ENCODE measurements around the gene KRTAP19-2. TPM values are rescaled to one million over a fixed set of nuclear protein-coding genes. Genes with fewer than 3 reads are reported as not detected.

The KRTAP19-2 gene
- total and polyA plus RNA-seq, 7 experiments from 2014 or later: not detected

- ChIA-PET CTCF (no interaction called here), POLR2A (no interaction called here)
- H3K27me3 Mint-ChIP-seq: peaks cover 0 to 9% (median 4%) of the 10 kb centered on the region in 5 donors
- H3K4me1 Mint-ChIP-seq: no peaks in the 10 kb centered on the region
- ATAC-seq (no peak), DNase-seq (no peak)
- peaks cover 0 to 6% (median 0%) of the 10 kb centered on the region in 3 experiments for H3K9me3 ChIP-seq (ENCODE audit: control insufficient read depth in 2 of 3, low read length in 3 of 3)
- H3K27me3 ChIP-seq (ENCODE audit: control insufficient read depth in 2 of 2, insufficient read depth in 2 of 2, low read length in 2 of 2): no peaks in the 10 kb centered on the region
- no peaks in the 10 kb centered on the region for H3K4me1 ChIP-seq (ENCODE audit: control insufficient read depth in 2 of 2, insufficient read depth in 2 of 2, low read length in 2 of 2)
- H3K4me3 ChIP-seq (ENCODE audit: low read length): no peak overlapping the region
- no peak overlapping the region for H3K27ac Mint-ChIP-seq
- peaks cover 0 to 6% (median 0%) of the 10 kb centered on the region in 5 donors for H3K36me3 Mint-ChIP-seq
- H3K27ac ChIP-seq (ENCODE audit: low read depth, low read length): no peak overlapping the region
- H3K4me3 Mint-ChIP-seq: no peak overlapping the region
- intact Hi-C loops (cut with micrococcal nuclease): no loop called here
- H3K9me3 Mint-ChIP-seq: peaks cover 3 to 20% (median 8%) of the 10 kb centered on the region in 11 donors
- no peaks in the 10 kb centered on the region for H3K36me3 ChIP-seq (ENCODE audit: control insufficient read depth in 2 of 3, insufficient read depth in 3 of 3, low read length in 3 of 3)
Measured at GRCh38 chr21:30486180-30486579, 1.1 kb downstream of the KRTAP19-2 start.

DNA sequence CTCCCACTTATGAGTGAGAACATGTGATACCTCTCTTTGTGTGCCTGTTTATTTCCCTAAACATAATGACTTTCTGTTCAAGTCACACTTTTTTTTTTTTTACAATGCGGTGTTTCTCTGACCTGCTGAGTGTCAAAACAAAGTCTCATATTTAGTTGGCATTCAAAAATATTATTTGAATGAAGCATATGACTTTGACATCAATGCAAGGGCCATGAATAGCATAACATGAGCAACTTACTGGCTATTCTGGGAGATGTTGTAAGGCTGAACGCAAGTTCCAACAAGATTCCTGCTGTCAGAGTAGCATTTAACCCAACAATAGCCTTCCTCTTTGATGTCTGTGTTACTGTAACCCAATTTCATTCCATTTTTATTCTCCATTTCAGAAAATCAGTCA lies 5.1 kb downstream of the KRTAP19-2 start:
- H3K36me3 Mint-ChIP-seq: peaks cover 0 to 6% (median 0%) of the 10 kb centered on the region in 5 donors
- intact Hi-C loops (cut with micrococcal nuclease): no loop called here
- Histone ChIP-seq H3K4me1 (ENCODE audit: control insufficient read depth in 2 of 2, insufficient read depth in 2 of 2, low read length in 2 of 2) (no peaks in the 10 kb centered on the region), H3K4me3 (ENCODE audit: low read length) (no peak overlapping the region), H3K9me3 (ENCODE audit: control insufficient read depth in 2 of 3, low read length in 3 of 3) (peaks cover 0 to 6% (median 0%) of the 10 kb centered on the region in 3 experiments), H3K36me3 (ENCODE audit: control insufficient read depth in 2 of 3, insufficient read depth in 3 of 3, low read length in 3 of 3) (no peaks in the 10 kb centered on the region), H3K27ac (ENCODE audit: low read depth, low read length) (no peak overlapping the region), H3K27me3 (ENCODE audit: control insufficient read depth in 2 of 2, insufficient read depth in 2 of 2, low read length in 2 of 2) (no peaks in the 10 kb centered on the region)
- peaks cover 3 to 19% (median 8%) of the 10 kb centered on the region in 11 donors for H3K9me3 Mint-ChIP-seq
- no peaks in the 10 kb centered on the region for H3K4me1 Mint-ChIP-seq
- no peak overlapping the region for H3K4me3 Mint-ChIP-seq
- ATAC-seq (no peak), DNase-seq (no peak)
- ChIA-PET CTCF (no interaction called here), POLR2A (no interaction called here)
- H3K27ac Mint-ChIP-seq: no peak overlapping the region
- H3K27me3 Mint-ChIP-seq: peaks cover 0 to 17% (median 0%) of the 10 kb centered on the region in 5 donors

DNA sequence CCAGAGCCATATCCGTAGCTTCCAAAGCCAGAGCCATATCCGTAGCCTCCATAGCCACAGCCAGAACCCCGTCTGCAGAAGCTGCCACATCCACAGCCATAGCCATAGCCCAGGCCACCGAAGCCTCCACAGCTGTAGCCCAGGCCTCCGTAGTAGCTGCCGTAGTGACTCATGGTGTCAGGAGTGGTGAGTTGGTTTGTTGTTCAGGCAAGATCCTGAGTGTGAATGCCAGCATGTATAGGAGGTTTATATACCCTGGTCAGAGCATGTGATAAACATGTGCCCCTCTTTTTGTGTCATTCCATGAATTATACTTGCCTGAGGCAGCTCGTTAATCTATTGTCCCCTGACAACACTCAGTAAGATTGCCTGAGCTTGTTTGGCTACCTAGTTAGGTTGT lies 7.1 kb downstream of the KRTAP19-2 start, which contains the start of gene KRTAP19-1:
Gene KRTAP19-1 (minus strand): TSS at position 223 of the 400 bp plus-strand sequence. CDS start 50 bp downstream, at position 173.
- intact Hi-C loops (cut with micrococcal nuclease): no loop called here
- Histone ChIP-seq H3K27me3 (ENCODE audit: control insufficient read depth in 2 of 2, insufficient read depth in 2 of 2, low read length in 2 of 2) (no peaks in the 10 kb centered on the region), H3K36me3 (ENCODE audit: control insufficient read depth in 2 of 3, insufficient read depth in 3 of 3, low read length in 3 of 3) (no peaks in the 10 kb centered on the region), H3K4me1 (ENCODE audit: control insufficient read depth in 2 of 2, insufficient read depth in 2 of 2, low read length in 2 of 2) (no peaks in the 10 kb centered on the region), H3K9me3 (ENCODE audit: control insufficient read depth in 2 of 3, low read length in 3 of 3) (no peaks in the 10 kb centered on the region), H3K27ac (ENCODE audit: low read depth, low read length) (no peak within 1 kb of the TSS), H3K4me3 (ENCODE audit: low read length) (no peak within 1 kb of the TSS)
- DNase-seq (no peak), ATAC-seq (no peak)
- ChIA-PET POLR2A (no interaction called here), CTCF (no interaction called here)
- Mint-ChIP-seq H3K4me3 (no peak within 1 kb of the TSS), H3K36me3 (no peaks in the 10 kb centered on the region), H3K9me3 (peaks cover 0 to 5% (median 0%) of the 10 kb centered on the region in 11 donors), H3K27me3 (peaks cover 0 to 17% (median 0%) of the 10 kb centered on the region in 5 donors), H3K27ac (no peak within 1 kb of the TSS), H3K4me1 (no peaks in the 10 kb centered on the region)

DNA sequence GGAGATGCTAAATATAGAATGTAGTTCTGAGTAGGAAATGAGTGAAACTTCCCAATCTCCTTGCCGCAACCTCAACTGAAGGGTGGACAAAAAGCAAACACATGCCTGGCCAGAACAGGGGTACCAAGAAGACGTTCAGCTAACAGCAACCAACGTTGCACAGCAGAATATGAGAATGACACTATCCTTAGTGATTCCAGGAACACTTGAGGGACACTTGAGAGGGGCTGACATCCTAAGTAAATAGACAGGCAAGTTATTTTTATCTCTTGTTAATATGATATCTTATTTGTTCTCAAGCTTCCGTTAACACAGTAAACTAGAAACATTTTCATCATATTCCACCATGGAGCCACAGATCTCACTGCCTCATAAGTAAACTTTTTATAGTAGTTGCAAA lies 8.0 kb downstream of the KRTAP19-2 start:
- ChIA-PET CTCF (no interaction called here), POLR2A (no interaction called here)
- no peaks in the 10 kb centered on the region for H3K27me3 ChIP-seq (ENCODE audit: control insufficient read depth in 2 of 2, insufficient read depth in 2 of 2, low read length in 2 of 2)
- no peak for ATAC-seq
- no peak overlapping the region for H3K4me3 ChIP-seq (ENCODE audit: low read length)
- Mint-ChIP-seq H3K4me3 (no peak overlapping the region), H3K27me3 (peaks cover 0 to 17% (median 0%) of the 10 kb centered on the region in 5 donors), H3K4me1 (peaks cover 0 to 2% (median 0%) of the 10 kb centered on the region in 7 donors), H3K27ac (no peak overlapping the region), H3K9me3 (peaks cover 0 to 1% (median 0%) of the 10 kb centered on the region in 11 donors), H3K36me3 (no peaks in the 10 kb centered on the region)
- no peaks in the 10 kb centered on the region for H3K4me1 ChIP-seq (ENCODE audit: control insufficient read depth in 2 of 2, insufficient read depth in 2 of 2, low read length in 2 of 2)
- intact Hi-C loops (cut with micrococcal nuclease): no loop called here
- no peak for DNase-seq
- no peaks in the 10 kb centered on the region for H3K9me3 ChIP-seq (ENCODE audit: control insufficient read depth in 2 of 3, low read length in 3 of 3)
- H3K27ac ChIP-seq (ENCODE audit: low read depth, low read length): no peak overlapping the region
- no peaks in the 10 kb centered on the region for H3K36me3 ChIP-seq (ENCODE audit: control insufficient read depth in 2 of 3, insufficient read depth in 3 of 3, low read length in 3 of 3)

GRCh38 chr21:30478004-30478403 lies 9.2 kb downstream of the KRTAP19-2 start:
- Mint-ChIP-seq H3K9me3 (peaks cover 0 to 1% (median 0%) of the 10 kb centered on the region in 11 donors), H3K36me3 (no peaks in the 10 kb centered on the region), H3K27ac (no peak overlapping the region), H3K27me3 (peaks cover 0 to 17% (median 0%) of the 10 kb centered on the region in 5 donors), H3K4me3 (no peak overlapping the region), H3K4me1 (peaks cover 0 to 2% (median 0%) of the 10 kb centered on the region in 7 donors)
- POLR2A ChIA-PET: no interaction called here
- ATAC-seq: no peak
- H3K4me3 ChIP-seq (ENCODE audit: low read length): no peak overlapping the region
- H3K27ac ChIP-seq (ENCODE audit: low read depth, low read length): no peak overlapping the region
- DNase-seq: no peak
- intact Hi-C loops (cut with micrococcal nuclease): no loop called here
- H3K9me3 ChIP-seq (ENCODE audit: control insufficient read depth in 2 of 3, low read length in 3 of 3): no peaks in the 10 kb centered on the region
- CTCF ChIA-PET: no interaction called here
- H3K27me3 ChIP-seq (ENCODE audit: control insufficient read depth in 2 of 2, insufficient read depth in 2 of 2, low read length in 2 of 2): no peaks in the 10 kb centered on the region
- H3K4me1 ChIP-seq (ENCODE audit: control insufficient read depth in 2 of 2, insufficient read depth in 2 of 2, low read length in 2 of 2): no peaks in the 10 kb centered on the region
- no peaks in the 10 kb centered on the region for H3K36me3 ChIP-seq (ENCODE audit: control insufficient read depth in 2 of 3, insufficient read depth in 3 of 3, low read length in 3 of 3)

DNA sequence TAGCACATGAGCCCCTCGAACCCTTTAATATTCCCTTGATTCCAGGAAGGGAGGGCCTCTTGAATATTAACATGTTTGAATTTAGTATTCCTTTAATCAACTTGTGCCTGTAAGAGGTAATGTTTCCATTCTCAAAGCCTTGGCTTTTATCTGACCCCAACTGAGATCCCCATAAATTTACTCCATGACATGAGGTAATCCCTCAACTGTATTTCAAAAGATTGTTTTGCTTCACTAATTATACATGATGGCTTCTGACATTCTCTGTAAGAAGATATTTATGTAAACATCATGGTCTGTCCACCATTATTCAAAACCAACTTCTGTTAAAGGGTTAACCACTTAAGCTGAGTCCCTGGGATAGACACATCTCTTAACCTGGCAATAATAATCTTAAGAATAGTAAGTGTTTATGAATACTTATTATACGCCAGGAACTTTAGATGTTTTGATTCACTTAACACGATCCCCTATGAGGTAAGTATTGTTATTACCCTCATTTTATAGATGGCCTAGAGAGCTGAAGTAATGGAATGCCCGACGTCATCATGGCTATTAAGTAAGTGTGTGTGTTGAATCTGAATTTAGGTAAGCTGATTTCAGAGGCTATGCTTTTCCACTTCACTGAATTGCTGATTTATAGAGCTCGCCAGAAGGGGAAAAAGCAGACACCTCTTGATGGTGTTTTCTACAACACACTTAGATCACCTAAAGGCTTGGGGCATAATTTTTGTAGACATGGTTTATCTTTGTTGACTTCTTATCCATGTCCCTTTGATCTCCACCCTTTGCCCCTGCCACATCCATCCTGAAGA lies 18.1 kb downstream of the KRTAP19-2 start:
- H3K4me1 Mint-ChIP-seq: no peaks in the 10 kb centered on the region
- H3K27ac Mint-ChIP-seq: no peak overlapping the region
- Histone ChIP-seq H3K9me3 (ENCODE audit: control insufficient read depth in 2 of 3, low read length in 3 of 3) (no peaks in the 10 kb centered on the region), H3K27me3 (ENCODE audit: control insufficient read depth in 2 of 2, insufficient read depth in 2 of 2, low read length in 2 of 2) (no peaks in the 10 kb centered on the region), H3K36me3 (ENCODE audit: control insufficient read depth in 2 of 3, insufficient read depth in 3 of 3, low read length in 3 of 3) (no peaks in the 10 kb centered on the region), H3K4me3 (ENCODE audit: low read length) (no peak overlapping the region), H3K4me1 (ENCODE audit: control insufficient read depth in 2 of 2, insufficient read depth in 2 of 2, low read length in 2 of 2) (no peaks in the 10 kb centered on the region), H3K27ac (ENCODE audit: low read depth, low read length) (no peak overlapping the region)
- no peak for ATAC-seq
- H3K36me3 Mint-ChIP-seq: no peaks in the 10 kb centered on the region
- intact Hi-C loops (cut with micrococcal nuclease): no loop called here
- ChIA-PET POLR2A (no interaction called here), CTCF (no interaction called here)
- peaks cover 0 to 31% (median 13%) of the 10 kb centered on the region in 5 donors for H3K27me3 Mint-ChIP-seq
- DNase-seq: no peak
- H3K9me3 Mint-ChIP-seq: peaks cover 0 to 6% (median 0%) of the 10 kb centered on the region in 11 donors
- H3K4me3 Mint-ChIP-seq: no peak overlapping the region

GRCh38 chr21:30463713-30464112 lies 23.5 kb downstream of the KRTAP19-2 start:
- Mint-ChIP-seq H3K4me3 (no peak overlapping the region), H3K27ac (no peak overlapping the region), H3K36me3 (no peaks in the 10 kb centered on the region), H3K27me3 (peaks cover 0 to 30% (median 11%) of the 10 kb centered on the region in 5 donors), H3K4me1 (no peaks in the 10 kb centered on the region), H3K9me3 (peaks cover 0 to 5% (median 0%) of the 10 kb centered on the region in 11 donors)
- POLR2A ChIA-PET: no interaction called here
- Histone ChIP-seq H3K4me1 (ENCODE audit: control insufficient read depth in 2 of 2, insufficient read depth in 2 of 2, low read length in 2 of 2) (no peaks in the 10 kb centered on the region), H3K36me3 (ENCODE audit: control insufficient read depth in 2 of 3, insufficient read depth in 3 of 3, low read length in 3 of 3) (no peaks in the 10 kb centered on the region), H3K9me3 (ENCODE audit: control insufficient read depth in 2 of 3, low read length in 3 of 3) (no peaks in the 10 kb centered on the region), H3K4me3 (ENCODE audit: low read length) (no peak overlapping the region), H3K27me3 (ENCODE audit: control insufficient read depth in 2 of 2, insufficient read depth in 2 of 2, low read length in 2 of 2) (no peaks in the 10 kb centered on the region), H3K27ac (ENCODE audit: low read depth, low read length) (no peak overlapping the region)
- ATAC-seq (no peak), DNase-seq (no peak)
- intact Hi-C loops (cut with micrococcal nuclease): no loop called here
- CTCF ChIA-PET: no interaction called here

Measured in naive thymus-derived CD4-positive, alpha-beta T cell (primary cell).